Glomerular visceral epithelial cell (primary cell): ENCODE data around the gene SMARCAL1.
"Not testable (repeated sequence)": the region's sequence is repeated elsewhere in the genome, so short reads cannot be mapped to it uniquely, and the experiment has no call there.

Source experiments
- DNase-seq: peaks from one replicate; pipeline ENCODE4 v3.0.0-alpha.2; 2016; ENCODE audit errors: extremely low spot score

Gene SMARCAL1

GRCh38 chr2:216502381-216503158 lies 90.3 kb downstream of the SMARCAL1 start:
- no peak for DNase-seq

DNA sequence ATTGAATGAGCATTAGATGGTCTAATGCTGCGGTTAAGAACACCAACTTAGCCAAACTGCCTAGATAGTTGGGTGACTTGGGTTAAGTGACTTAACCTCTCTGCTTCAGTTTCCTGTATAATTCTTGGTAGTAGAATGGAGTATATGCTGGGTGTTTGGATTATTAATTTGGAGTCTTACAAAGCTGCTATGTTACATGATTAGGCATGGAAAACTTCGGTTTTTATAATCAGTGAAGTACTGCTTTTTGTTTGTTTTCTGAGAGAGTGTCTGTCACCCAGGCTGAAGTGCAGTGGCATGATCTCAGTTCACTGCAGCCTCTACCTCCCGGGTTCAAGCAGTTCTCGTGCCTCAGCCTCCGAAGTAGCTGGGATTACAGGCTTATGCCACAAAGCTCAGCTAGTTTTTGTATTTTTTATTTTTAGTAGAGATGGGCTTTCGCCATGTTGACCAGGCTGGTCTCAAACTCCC lies 90.9 kb downstream of the SMARCAL1 start:
- DNase-seq = no peak

DNA sequence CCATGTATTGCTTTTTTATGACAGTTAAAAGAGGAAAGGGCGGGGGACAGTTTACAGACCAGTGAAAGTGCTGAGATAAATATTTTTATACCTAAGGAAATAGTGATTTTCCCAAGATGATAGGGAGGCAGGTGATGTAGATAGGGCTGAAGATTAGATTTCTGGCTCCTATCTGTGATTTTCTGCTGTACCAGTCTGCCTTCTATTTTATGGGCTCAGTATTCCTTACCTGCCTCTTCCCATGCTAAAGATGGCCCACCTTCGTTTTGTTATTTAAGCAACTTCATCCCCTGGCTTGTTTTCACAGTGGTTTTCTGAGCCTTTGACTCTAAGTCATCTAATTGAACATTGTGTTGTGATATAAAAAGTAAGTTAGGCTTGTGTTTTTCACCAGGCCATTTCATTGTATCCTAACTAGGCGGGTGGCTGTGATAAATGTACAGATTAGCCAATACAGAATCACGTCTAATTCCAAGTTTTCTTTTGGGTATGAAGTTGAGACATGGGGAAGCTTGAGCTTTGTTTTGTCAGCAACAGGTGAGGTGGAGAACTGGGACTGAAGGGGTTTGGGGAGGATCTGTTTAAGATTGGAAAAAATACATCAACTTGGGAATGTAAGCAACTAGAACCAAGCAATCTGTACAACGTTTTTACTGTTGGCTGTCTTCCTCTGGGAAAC lies 91.6 kb downstream of the SMARCAL1 start:
- no peak for DNase-seq

GRCh38 chr2:216504376-216504762 lies 92.1 kb downstream of the SMARCAL1 start:
- DNase-seq = no peak

GRCh38 chr2:216505133-216506106 lies 93.1 kb downstream of the SMARCAL1 start:
- no peak for DNase-seq

DNA sequence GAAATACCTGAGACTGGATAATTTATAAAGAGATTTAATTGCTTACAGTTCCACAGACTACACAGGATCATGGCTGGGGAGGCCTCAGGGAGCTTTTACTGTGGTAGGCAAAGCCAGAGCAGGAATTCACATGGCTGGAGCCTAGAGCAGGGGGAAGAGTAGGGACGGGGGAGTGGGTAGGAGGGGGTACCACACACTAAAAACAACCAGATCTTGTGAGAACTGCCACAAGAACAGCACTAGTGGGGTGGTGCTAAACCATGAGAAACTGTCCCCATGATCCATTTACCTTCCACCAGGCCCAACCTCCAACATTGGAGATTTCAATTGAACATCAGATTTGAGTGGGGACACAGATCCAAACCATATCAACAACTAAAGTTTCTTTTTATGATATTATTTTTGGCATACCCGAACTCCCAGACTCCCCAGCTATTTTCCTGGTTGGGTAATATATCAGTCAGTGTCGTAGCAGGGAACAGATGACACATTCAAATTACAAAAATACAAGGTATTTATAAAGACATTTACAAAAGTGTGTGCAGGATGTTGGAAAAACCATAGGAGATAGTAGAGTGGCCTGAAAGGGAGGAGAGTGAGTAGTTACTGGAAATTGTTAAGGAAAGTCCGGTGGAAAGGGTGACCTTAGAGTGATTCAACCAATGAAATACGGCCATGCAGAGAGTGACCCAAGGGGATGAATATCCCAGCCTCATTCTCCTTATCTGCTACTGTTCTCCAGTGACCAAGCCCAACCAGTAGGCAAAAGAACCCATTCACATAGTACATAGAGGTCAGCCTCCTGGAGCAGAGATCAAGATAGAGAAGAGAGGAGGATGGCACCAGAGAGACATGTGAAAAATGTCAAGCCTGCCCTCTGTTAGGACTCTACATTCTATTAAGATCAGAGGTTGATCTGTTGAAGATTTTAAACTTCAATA lies 95.2 kb downstream of the SMARCAL1 start:
- DNase-seq = no peak

GRCh38 chr2:216508229-216508628 lies 95.9 kb downstream of the SMARCAL1 start:
- DNase-seq = no peak

DNA sequence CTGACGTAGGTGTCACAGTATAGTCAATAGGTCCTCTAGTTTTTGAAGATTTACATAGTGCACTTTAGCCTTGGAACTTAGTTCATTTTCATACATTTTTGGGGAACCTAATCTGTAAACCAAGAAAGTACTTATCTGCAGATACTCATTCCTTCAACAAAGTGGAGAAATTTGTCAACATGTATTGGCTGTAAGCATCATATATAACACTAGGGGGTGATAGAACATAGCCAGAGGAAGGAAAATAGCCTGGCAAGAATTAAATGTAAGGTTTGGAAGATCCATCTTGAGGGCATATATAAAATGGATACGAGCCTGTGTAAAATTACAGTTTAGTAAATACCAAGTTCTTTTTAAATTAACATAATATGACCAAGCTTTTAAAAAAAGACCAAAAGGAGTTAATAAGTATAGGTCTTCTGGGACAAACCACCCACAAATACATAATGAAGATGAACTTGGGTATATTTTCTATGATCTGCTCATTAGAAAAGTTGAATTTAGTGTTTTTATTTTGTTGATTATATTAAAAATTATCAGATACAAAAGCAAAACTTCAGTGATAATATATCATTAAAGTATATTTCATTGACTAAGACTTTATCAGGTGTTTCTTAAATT lies 104.6 kb downstream of the SMARCAL1 start:
- peak; percentile 49 for DNase-seq

GRCh38 chr2:216517447-216518225 lies 105.4 kb downstream of the SMARCAL1 start:
- DNase-seq = no peak

DNA sequence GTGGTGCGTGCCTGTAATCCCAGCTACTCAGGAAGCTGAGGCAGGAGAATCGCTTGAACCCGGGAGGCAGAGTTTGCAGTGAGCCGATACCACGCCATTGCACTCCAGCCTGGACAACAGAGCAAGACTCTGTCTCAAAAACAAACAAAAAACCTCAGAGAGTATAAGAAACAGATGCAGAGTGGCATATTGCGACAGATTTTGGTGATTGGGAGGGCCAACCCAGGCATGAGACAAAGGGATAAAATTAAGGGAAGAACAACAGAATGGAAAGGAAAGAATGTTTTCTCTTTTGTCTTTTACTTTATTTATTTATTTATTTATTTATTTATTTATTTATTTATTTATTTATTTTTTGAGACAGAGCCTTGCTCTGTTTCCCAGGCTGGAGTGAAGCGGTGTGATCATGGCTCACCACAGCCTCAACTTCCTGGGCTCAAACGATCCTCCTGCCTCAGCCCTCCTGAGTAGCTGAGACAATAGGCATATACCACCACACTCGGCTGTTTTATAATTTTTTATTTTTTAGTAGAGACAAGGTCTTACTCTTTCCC lies 106.4 kb downstream of the SMARCAL1 start:
- DNase-seq = not testable (repeated sequence)

DNA sequence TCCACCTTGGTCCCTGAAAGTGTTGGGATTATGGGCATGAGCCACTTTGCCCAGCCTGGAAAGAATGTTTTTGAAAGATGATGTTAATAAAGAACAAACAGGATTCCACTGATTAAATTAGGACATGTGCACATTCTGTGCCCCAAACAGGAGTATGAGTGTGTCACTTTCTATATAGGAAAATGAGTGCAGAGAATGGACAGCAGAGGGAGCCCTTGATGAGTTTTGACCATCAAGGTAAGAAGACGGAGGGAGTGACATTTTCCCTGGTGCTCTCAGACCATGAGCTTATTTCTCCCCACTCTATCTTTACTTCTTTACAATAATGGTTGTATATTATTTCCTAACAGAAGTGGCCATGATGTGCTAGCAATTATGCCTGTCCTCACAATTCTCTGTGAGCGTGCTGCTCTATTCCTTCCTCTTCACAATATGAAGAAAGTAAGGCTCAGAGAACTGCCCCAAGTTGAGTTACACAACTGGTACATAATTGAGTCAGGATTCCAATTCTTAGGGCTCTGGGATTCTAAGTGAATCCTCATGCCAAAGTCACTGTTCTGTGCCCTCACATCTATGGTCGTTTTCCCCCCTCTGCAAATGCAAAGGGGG lies 107.0 kb downstream of the SMARCAL1 start:
- DNase-seq = peak; percentile 77

- DNase-seq = no peak
Measured at GRCh38 chr2:216520112-216520511, 107.8 kb downstream of the SMARCAL1 start.

DNA sequence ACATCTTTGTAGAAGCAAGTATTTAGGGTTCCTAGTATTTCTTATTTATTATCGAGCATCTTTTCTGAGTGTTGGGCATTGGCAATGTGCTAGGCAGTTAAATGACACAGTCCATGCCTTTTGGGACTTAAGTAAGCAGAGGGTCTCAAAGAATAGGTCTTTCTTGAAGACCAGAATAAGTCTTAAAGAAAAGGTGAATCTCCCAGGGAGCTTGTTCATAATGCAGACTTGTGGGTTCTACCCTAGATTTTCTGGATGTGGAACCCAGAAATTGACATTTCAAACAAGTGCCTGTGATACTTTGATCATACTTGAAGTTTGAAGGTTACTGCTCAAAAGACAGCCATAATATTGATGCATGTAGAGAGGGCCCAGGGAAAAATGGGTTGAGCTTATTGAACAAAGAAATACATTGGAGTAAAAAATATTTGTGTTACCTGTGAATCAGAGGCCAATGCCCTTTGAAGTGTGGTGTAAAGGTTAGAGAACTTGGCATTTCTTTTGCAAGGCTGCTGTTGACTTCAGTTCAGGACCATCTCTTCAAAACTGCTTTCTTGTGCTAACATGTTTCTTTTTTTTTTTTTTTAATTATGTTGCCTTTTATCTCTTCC lies 110.7 kb downstream of the SMARCAL1 start:
- DNase-seq = no peak

DNA sequence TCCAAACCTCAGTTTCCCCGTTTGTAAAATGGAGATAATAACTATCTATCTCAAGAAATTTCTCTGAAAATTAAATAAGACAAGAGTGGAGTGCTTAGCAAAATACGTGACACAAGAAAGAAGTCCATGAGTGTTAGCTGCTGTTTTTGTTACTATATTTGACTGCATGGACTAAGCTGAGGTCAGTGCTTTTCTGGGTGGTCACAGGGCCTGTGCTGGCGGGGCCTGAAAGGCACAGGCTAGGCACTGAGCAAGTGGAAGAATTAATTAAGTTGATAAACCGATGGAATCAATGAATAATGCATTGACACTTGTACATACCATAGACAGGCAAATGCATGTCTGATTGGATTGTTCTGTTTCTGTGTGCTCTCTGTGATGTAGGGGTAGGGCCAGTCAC lies 113.7 kb downstream of the SMARCAL1 start:
- no peak for DNase-seq

DNA sequence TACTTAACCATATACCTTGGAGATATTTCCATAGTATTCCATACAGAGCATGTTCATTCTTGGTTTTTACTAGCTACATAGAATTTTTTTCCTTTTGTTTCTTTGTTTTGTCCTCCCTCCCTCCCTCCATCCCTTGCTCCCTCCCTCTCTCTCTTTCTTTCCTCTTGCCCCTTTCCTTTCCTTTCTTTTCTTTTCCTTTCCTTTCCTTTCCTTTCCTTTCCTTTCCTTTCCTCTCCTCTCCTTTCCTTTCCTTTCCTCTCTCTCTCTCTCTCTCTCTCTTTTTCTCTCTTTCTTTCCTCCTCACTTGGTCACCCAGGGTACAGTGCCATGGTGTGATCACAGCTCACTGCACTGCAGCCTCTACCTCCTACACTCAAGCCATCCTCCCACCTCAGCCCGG lies 114.7 kb downstream of the SMARCAL1 start:
- no peak for DNase-seq

- no peak for DNase-seq
Measured at GRCh38 chr2:216527600-216527999, 115.3 kb downstream of the SMARCAL1 start.

- DNase-seq = no peak
Measured at GRCh38 chr2:216532562-216532961, 120.3 kb downstream of the SMARCAL1 start.
